Caco-2 (cell line): ENCODE results near the gene AHRR. TPM values are rescaled to one million over a fixed set of nuclear protein-coding genes. Genes with fewer than 3 reads are reported as not detected.

Source experiments
- BruUV-seq: library from RNA; stranded (reverse); fragments of 400-500 nt; replicated peaks from 2 replicates; lab custom pipeline; 2021; lab: Mats Ljungman, UMichigan
- CTCF ChIA-PET: fragments of 300-600 bp; sonication (Branson Sonifier 250); formaldehyde crosslinking; loops from one replicate; lab custom pipeline; 2022; ENCODE audit warnings: antibody characterized with exemption; lab: Charles Lee
- POLR2A ChIA-PET: fragments of 300-600 bp; sonication (Branson Sonifier 250); formaldehyde crosslinking; loops from one replicate; lab custom pipeline; 2022; ENCODE audit warnings: antibody characterized with exemption; lab: Charles Lee
- DNase-seq, 2 experiments: peaks; one replicate each; pipeline versions ENCODE4 v3.0.0 to v3.0.0-alpha.2; 2020 to 2022
- H3K27me3 ChIP-seq: replicated peaks from 2 replicates; pipeline ENCODE4 v1.6.0; 2011; ENCODE audit warnings: low read length; ENCODE audit not compliant: control insufficient read depth, insufficient read depth
- H3K36me3 ChIP-seq: 2 replicates; pipeline ENCODE4 v1.5.1; 2011; ENCODE audit warnings: low read length; ENCODE audit not compliant: control insufficient read depth, insufficient read depth
- H3K4me1 ChIP-seq: fragments of 250-450 bp; sonication (Bioruptor Pico); 2 replicates; pipeline ENCODE4 v1.5.1; 2020; ENCODE audit warnings: mild to moderate bottlenecking
- H3K4me3 ChIP-seq: 2 replicates; pipeline ENCODE4 v1.5.1; 2011; ENCODE audit warnings: low read depth, mild to moderate bottlenecking, control low read depth, low read length
- H3K9me3 ChIP-seq: fragments of 250-450 bp; sonication (Bioruptor Pico); 2 replicates; pipeline ENCODE4 v1.5.1; 2020; ENCODE audit warnings: mild to moderate bottlenecking, moderate library complexity
- H3K27ac Mint-ChIP-seq: one replicate; pipeline ENCODE4 v1.8.0; 2022; ENCODE audit warnings: mixed read lengths; ENCODE audit not compliant: unreplicated experiment
- H3K27me3 Mint-ChIP-seq: one replicate; pipeline ENCODE4 v1.8.0; 2022; ENCODE audit warnings: mixed read lengths; ENCODE audit not compliant: insufficient read depth, unreplicated experiment
- H3K36me3 Mint-ChIP-seq: one replicate; pipeline ENCODE4 v1.8.0; 2022; ENCODE audit warnings: mild to moderate bottlenecking, mixed read lengths; ENCODE audit not compliant: insufficient read depth, unreplicated experiment
- H3K4me1 Mint-ChIP-seq: one replicate; pipeline ENCODE4 v1.8.0; 2022; ENCODE audit warnings: low read depth, mixed read lengths; ENCODE audit not compliant: unreplicated experiment
- H3K4me3 Mint-ChIP-seq: one replicate; pipeline ENCODE4 v1.8.0; 2022; ENCODE audit warnings: mild to moderate bottlenecking, moderate library complexity, mixed read lengths; ENCODE audit not compliant: unreplicated experiment
- H3K9me3 Mint-ChIP-seq: one replicate; pipeline ENCODE4 v1.8.0; 2022; ENCODE audit warnings: mixed read lengths; ENCODE audit not compliant: unreplicated experiment
- CTCF ChIP-seq, 2 experiments: fragments of 200-600 bp in 1 of 2; IDR thresholded peaks; 1 replicate in 1 of 2; 2 replicates in 1 of 2; pipeline versions ENCODE4 v1.5.1 to v1.8.0; 2011 to 2022; ENCODE audit warnings: antibody characterized with exemption in 1 of 2, control low read depth in 1 of 2, inconsistent platforms in 1 of 2, low read depth in 1 of 2, low read length in 1 of 2, mild to moderate bottlenecking in 1 of 2, moderate library complexity in 1 of 2; ENCODE audit not compliant: insufficient read depth in 1 of 2, severe bottlenecking in 1 of 2, unreplicated experiment in 1 of 2
- intact Hi-C: fragments of 100-400 bp; cut with micrococcal nuclease; formaldehyde crosslinking; loops from one replicate; pipeline ENCODE4 v1.10.0; 2022; ENCODE audit not compliant: unreplicated experiment
- total RNA-seq: library from RNA; stranded (reverse); gene quantifications from 2 replicates; pipeline ENCODE4 v1.2.3, GENCODE V29; 2022

The AHRR gene
- total RNA-seq, 1 experiment from 2014 or later: 1.1 TPM

- POLR2A ChIA-PET: no interaction called here
- Histone ChIP-seq H3K9me3 (no peaks in the 10 kb centered on the region), H3K36me3 (no peaks in the 10 kb centered on the region), H3K27me3 (no peaks in the 10 kb centered on the region), H3K4me3 (no peak overlapping the region), H3K4me1 (no peaks in the 10 kb centered on the region)
- Mint-ChIP-seq H3K27me3 (no peaks in the 10 kb centered on the region), H3K36me3 (peaks cover 15% of the 10 kb centered on the region), H3K27ac (no peak overlapping the region), H3K9me3 (no peaks in the 10 kb centered on the region), H3K4me1 (peaks cover 7% of the 10 kb centered on the region), H3K4me3 (no peak overlapping the region)
- TF ChIP-seq CTCF (IDR thresholded peaks at IDR 0.05; ENCODE audit: insufficient read depth in 1 of 2, low read depth in 1 of 2, low read length in 1 of 2, severe bottlenecking in 1 of 2, unreplicated experiment in 1 of 2): no peak
- CTCF ChIA-PET: no interaction called here
- DNase-seq: no peak
- intact Hi-C loops: no loop called here
- BruUV-seq: no TSS peak
Observed at GRCh38 chr5:476814-477175, 155.3 kb downstream of the AHRR start.

GRCh38 chr5:477247-477646 is 155.7 kb downstream of the AHRR start:
- ChIA-PET POLR2A (no interaction called here), CTCF (no interaction called here)
- Mint-ChIP-seq H3K4me1 (peaks cover 7% of the 10 kb centered on the region), H3K9me3 (no peaks in the 10 kb centered on the region), H3K36me3 (peaks cover 11% of the 10 kb centered on the region), H3K4me3 (no peak overlapping the region), H3K27ac (no peak overlapping the region), H3K27me3 (no peaks in the 10 kb centered on the region)
- Histone ChIP-seq H3K4me3 (no peak overlapping the region), H3K27me3 (no peaks in the 10 kb centered on the region), H3K36me3 (no peaks in the 10 kb centered on the region), H3K4me1 (no peaks in the 10 kb centered on the region), H3K9me3 (no peaks in the 10 kb centered on the region)
- no peak for DNase-seq
- no TSS peak for BruUV-seq
- intact Hi-C loops: no loop called here
- no peak for TF ChIP-seq CTCF (IDR thresholded peaks at IDR 0.05; ENCODE audit: insufficient read depth in 1 of 2, low read depth in 1 of 2, low read length in 1 of 2, severe bottlenecking in 1 of 2, unreplicated experiment in 1 of 2)

GRCh38 chr5:477871-478270 is 156.4 kb downstream of the AHRR start:
- Histone ChIP-seq H3K9me3 (no peaks in the 10 kb centered on the region), H3K36me3 (no peaks in the 10 kb centered on the region), H3K4me1 (no peaks in the 10 kb centered on the region), H3K27me3 (no peaks in the 10 kb centered on the region), H3K4me3 (no peak overlapping the region)
- ChIA-PET CTCF (no interaction called here), POLR2A (no interaction called here)
- Mint-ChIP-seq H3K9me3 (no peaks in the 10 kb centered on the region), H3K36me3 (peaks cover 11% of the 10 kb centered on the region), H3K27ac (no peak overlapping the region), H3K27me3 (no peaks in the 10 kb centered on the region), H3K4me1 (peaks cover 7% of the 10 kb centered on the region), H3K4me3 (no peak overlapping the region)
- no TSS peak for BruUV-seq
- no peak for TF ChIP-seq CTCF (IDR thresholded peaks at IDR 0.05; ENCODE audit: insufficient read depth in 1 of 2, low read depth in 1 of 2, low read length in 1 of 2, severe bottlenecking in 1 of 2, unreplicated experiment in 1 of 2)
- intact Hi-C loops: no loop called here
- no peak for DNase-seq
